Esophagus squamous epithelium (tissue), 4 donors: ENCODE results near the gene ACSL5.

Experiments used
- POLR2A ChIP-seq, 4 donors: fragments of 450-650 bp; IDR thresholded peaks; one replicate each; pipeline ENCODE4 v1.6.1; 2017; ENCODE audit warnings: antibody characterized with exemption in 4 of 4, mild to moderate bottlenecking in 4 of 4, moderate library complexity in 3 of 4
- TF ChIP-seq, protein P1 (sequence below), 6 experiments: fragments of 450-650 bp in 4 of 6; fragments of 200-600 bp in 2 of 6; sonication (generic) in 2 of 6; IDR thresholded peaks; one replicate each; pipeline ENCODE4 v1.5.1; 2016 to 2019; ENCODE audit warnings: antibody characterized with exemption in 6 of 6, mild to moderate bottlenecking in 4 of 6, moderate library complexity in 4 of 6

GRCh38 chr10:112475575-112476218 lies 101.8 kb downstream of the ACSL5 start:
- TF ChIP-seq, protein P1, sequence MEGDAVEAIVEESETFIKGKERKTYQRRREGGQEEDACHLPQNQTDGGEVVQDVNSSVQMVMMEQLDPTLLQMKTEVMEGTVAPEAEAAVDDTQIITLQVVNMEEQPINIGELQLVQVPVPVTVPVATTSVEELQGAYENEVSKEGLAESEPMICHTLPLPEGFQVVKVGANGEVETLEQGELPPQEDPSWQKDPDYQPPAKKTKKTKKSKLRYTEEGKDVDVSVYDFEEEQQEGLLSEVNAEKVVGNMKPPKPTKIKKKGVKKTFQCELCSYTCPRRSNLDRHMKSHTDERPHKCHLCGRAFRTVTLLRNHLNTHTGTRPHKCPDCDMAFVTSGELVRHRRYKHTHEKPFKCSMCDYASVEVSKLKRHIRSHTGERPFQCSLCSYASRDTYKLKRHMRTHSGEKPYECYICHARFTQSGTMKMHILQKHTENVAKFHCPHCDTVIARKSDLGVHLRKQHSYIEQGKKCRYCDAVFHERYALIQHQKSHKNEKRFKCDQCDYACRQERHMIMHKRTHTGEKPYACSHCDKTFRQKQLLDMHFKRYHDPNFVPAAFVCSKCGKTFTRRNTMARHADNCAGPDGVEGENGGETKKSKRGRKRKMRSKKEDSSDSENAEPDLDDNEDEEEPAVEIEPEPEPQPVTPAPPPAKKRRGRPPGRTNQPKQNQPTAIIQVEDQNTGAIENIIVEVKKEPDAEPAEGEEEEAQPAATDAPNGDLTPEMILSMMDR (IDR thresholded peaks at IDR 0.05) = peak in 3 of 6 experiments; percentile 25 to 50 (median 28)
- TF ChIP-seq POLR2A (IDR thresholded peaks at IDR 0.05) = no peak
